SK-N-SH (cell line): Measurements from ENCODE around the gene MFSD2B. TPM values are rescaled to one million over a fixed set of nuclear protein-coding genes. Genes with fewer than 3 reads are reported as not detected.
A peak's percentile ranks its signal among the peaks of the same experiment; 100 is the strongest.
"Not testable (repeated sequence)": the region's sequence is repeated elsewhere in the genome, so short reads cannot be mapped to it uniquely, and the experiment has no call there.

Experiments used
- CTCF ChIA-PET: fragments of 300-600, 350-600 bp; formaldehyde crosslinking; extraction: SDS; loops from one replicate; lab custom pipeline; 2021; lab: Yijun Ruan, JAX
- POLR2A ChIA-PET: fragments of 350-600 bp; sonication (Branson Sonifier 250); formaldehyde crosslinking; extraction: SDS; loops from one replicate; lab custom pipeline; 2020; ENCODE audit warnings: antibody characterized with exemption, inconsistent platforms; lab: Yijun Ruan, JAX
- DNase-seq: peaks from one replicate; pipeline ENCODE4 v3.0.0; 2012
- H2AFZ ChIP-seq: fragments of 200-600 bp; sonication (generic); 2 replicates; pipeline ENCODE4 v1.8.1; 2016; ENCODE audit warnings: antibody characterized with exemption, mild to moderate bottlenecking, low read depth
- H3F3A ChIP-seq: fragments of 200-600 bp; sonication (generic); replicated peaks from 2 replicates; pipeline ENCODE3; 2016; ENCODE audit warnings: antibody characterized with exemption, mild to moderate bottlenecking; ENCODE audit not compliant: insufficient read depth
- H3K27ac ChIP-seq, 2 experiments: fragments of 200-500 bp in 1 of 2; fragments of 200-600 bp in 1 of 2; sonication (Bioruptor generic) in 1 of 2; sonication (generic), shearing (Covaris generic) in 1 of 2; 2 replicates each; pipeline versions ENCODE4 v1.5.1 to v1.6.1; 2014 to 2016; ENCODE audit warnings: low read depth in 2 of 2, inconsistent platforms in 1 of 2, low read length in 1 of 2, mild to moderate bottlenecking in 1 of 2, mixed read lengths in 1 of 2
- H3K27me3 ChIP-seq: fragments of 200-600 bp; sonication (generic), shearing (Covaris generic); 2 replicates; pipeline ENCODE4 v1.6.1; 2016; ENCODE audit warnings: mixed run types; ENCODE audit not compliant: insufficient read depth
- H3K36me3 ChIP-seq, 2 experiments: fragments of 200-500 bp in 1 of 2; fragments of 200-600 bp in 1 of 2; sonication (Bioruptor generic) in 1 of 2; sonication (generic) in 1 of 2; replicated peaks in 1 of 2; 2 replicates each; pipeline versions ENCODE3 to v1.5.1; 2014 to 2016; ENCODE audit warnings: low read length in 1 of 2, mild to moderate bottlenecking in 1 of 2; ENCODE audit not compliant: insufficient read depth in 2 of 2, control insufficient read depth in 1 of 2
- H3K4me1 ChIP-seq, 2 experiments: fragments of 200-500 bp in 1 of 2; fragments of 200-600 bp in 1 of 2; sonication (Bioruptor generic) in 1 of 2; sonication (generic), shearing (Covaris generic) in 1 of 2; 2 replicates each; pipeline versions ENCODE4 v1.5.1 to v1.6.1; 2014 to 2016; ENCODE audit warnings: low read depth in 1 of 2, low read length in 1 of 2, mixed run types in 1 of 2; ENCODE audit not compliant: insufficient read depth in 2 of 2, control insufficient read depth in 1 of 2
- H3K4me2 ChIP-seq: fragments of 200-600 bp; sonication (generic), shearing (Covaris generic); 2 replicates; pipeline ENCODE4 v1.6.1; 2017; ENCODE audit warnings: mixed run types
- H3K4me3 ChIP-seq, 2 experiments: fragments of 200-500 bp in 1 of 2; fragments of 200-600 bp in 1 of 2; sonication (Bioruptor generic) in 1 of 2; sonication (generic), shearing (Covaris generic) in 1 of 2; 2 replicates each; pipeline versions ENCODE4 v1.5.1 to v1.8.1; 2014 to 2016; ENCODE audit warnings: low read depth in 2 of 2, inconsistent platforms in 1 of 2, low read length in 1 of 2, mild to moderate bottlenecking in 1 of 2, mixed read lengths in 1 of 2, moderate library complexity in 1 of 2
- H3K79me2 ChIP-seq: fragments of 200-600 bp; sonication (generic); 2 replicates; pipeline ENCODE4 v1.8.1; 2017; ENCODE audit warnings: mild to moderate bottlenecking; ENCODE audit not compliant: insufficient read depth
- H3K9ac ChIP-seq: fragments of 200-600 bp; sonication (generic); 2 replicates; pipeline ENCODE4 v1.6.1; 2017; ENCODE audit warnings: mixed run types
- H3K9me2 ChIP-seq: fragments of 200-600 bp; sonication (generic); 2 replicates; pipeline ENCODE4 v1.6.1; 2017; ENCODE audit warnings: mixed run types
- H3K9me3 ChIP-seq: fragments of 200-600 bp; sonication (generic); 2 replicates; pipeline ENCODE4 v1.6.1; 2017; ENCODE audit warnings: mixed run types, mild to moderate bottlenecking, moderate library complexity
- H4K20me1 ChIP-seq: fragments of 200-600 bp; sonication (generic); 2 replicates; pipeline ENCODE4 v1.6.1; 2017; ENCODE audit warnings: mild to moderate bottlenecking, mixed run types; ENCODE audit not compliant: insufficient read depth
- ELF1 ChIP-seq: IDR thresholded peaks from 2 replicates; pipeline ENCODE4 v1.4.0; 2012
- FOXJ3 ChIP-seq: sonication (generic); formaldehyde crosslinking; IDR thresholded peaks from 2 replicates; pipeline ENCODE4 v1.5.1; 2020; ENCODE audit warnings: mild to moderate bottlenecking, missing genetic modification reagents
- FOXM1 ChIP-seq: IDR thresholded peaks from 2 replicates; pipeline ENCODE4 v1.4.0; 2012; ENCODE audit warnings: low read depth, mild to moderate bottlenecking
- GABPA ChIP-seq: IDR thresholded peaks from 2 replicates; pipeline ENCODE4 v1.4.0; 2012; ENCODE audit warnings: low read depth, mild to moderate bottlenecking
- GATA2 ChIP-seq: sonication (generic); formaldehyde crosslinking; IDR thresholded peaks from 2 replicates; pipeline ENCODE4 v1.5.0; 2020; ENCODE audit warnings: mild to moderate bottlenecking, missing genetic modification reagents
- MXI1 ChIP-seq: IDR thresholded peaks from 2 replicates; pipeline ENCODE4 v1.6.1; 2012; ENCODE audit warnings: mild to moderate bottlenecking, low read depth, low read length, improper control_type of control experiment
- NFIC ChIP-seq: IDR thresholded peaks from 2 replicates; pipeline ENCODE4 v1.4.0; 2012; ENCODE audit warnings: borderline replicate concordance
- POLR2AphosphoS5 ChIP-seq: IDR thresholded peaks from 2 replicates; pipeline ENCODE4 v1.6.1; 2012; ENCODE audit warnings: low read depth, low read length
- RCOR1 ChIP-seq: fragments of 150-350 bp; IDR thresholded peaks from 2 replicates; pipeline ENCODE4 v1.6.1; 2017; ENCODE audit warnings: antibody characterized with exemption, low read length
- SIN3A ChIP-seq: IDR thresholded peaks from 2 replicates; pipeline ENCODE4 v1.6.1; 2012; ENCODE audit warnings: low read depth, mild to moderate bottlenecking, low read length, moderate library complexity, borderline replicate concordance
- SMC3 ChIP-seq: IDR thresholded peaks from 2 replicates; pipeline ENCODE4 v1.6.1; 2012; ENCODE audit warnings: low read depth, low read length, improper control_type of control experiment
- WGBS: methylation state at CpG from one replicate; pipeline ENCODE4 v1.1.6; 2017; ENCODE audit warnings: low lambda C conversion rate; 5-methylcytosine and 5-hydroxymethylcytosine counted together
- polyA plus RNA-seq, 3 experiments: library from polyadenylated mRNA; depleted of rRNA; stranded (reverse); fragments of >200 nt; gene quantifications; 2 replicates each; pipeline ENCODE4 v1.2.3, GENCODE V29; 2012
- TF ChIP-seq, protein P1 (sequence below): IDR thresholded peaks from 2 replicates; pipeline ENCODE4; 2012
- TF ChIP-seq, protein P2 (sequence below): fragments of 150-350 bp; IDR thresholded peaks from 2 replicates; pipeline ENCODE4 v1.6.1; 2017; ENCODE audit warnings: antibody characterized with exemption, low read length, low read depth, borderline replicate concordance
- TF ChIP-seq, protein P3 (sequence below): IDR thresholded peaks from 2 replicates; pipeline ENCODE4 v1.4.0; 2012; ENCODE audit warnings: low read depth
- TF ChIP-seq, protein P4 (sequence below): IDR thresholded peaks from 2 replicates; pipeline ENCODE4 v1.4.0; 2012; ENCODE audit warnings: low read depth, borderline replicate concordance

MFSD2B gene
- polyA plus RNA-seq, 1 of the 3 experiments (the other 2 are of a cell fraction): not detected

GRCh38 chr2:24012521-24013188, 2.8 kb downstream of the MFSD2B start:
- Histone ChIP-seq H3K79me2 (no peaks in the 10 kb centered on the region), H3K9me2 (no peaks in the 10 kb centered on the region), H3K4me2 (no peak overlapping the region), H3K27me3 (no peaks in the 10 kb centered on the region), H3K4me3 (no peak overlapping the region), H3K9me3 (no peaks in the 10 kb centered on the region), H4K20me1 (no peaks in the 10 kb centered on the region), H2AFZ (no peak overlapping the region), H3K4me1 (peaks cover 9 to 12% of the 10 kb centered on the region in 2 experiments; a peak in 3 of 4 replicates), H3K27ac (no peak overlapping the region), H3F3A (no peaks in the 10 kb centered on the region), H3K9ac (no peak overlapping the region), H3K36me3 (no peaks in the 10 kb centered on the region)
- DNase-seq: no peak
- TF ChIP-seq SMC3 (no peak), ELF1 (no peak), SIN3A (no peak), FOXJ3 (CRISPR knock-in tag) (no peak), FOXM1 (no peak)
- TF ChIP-seq, protein P1, sequence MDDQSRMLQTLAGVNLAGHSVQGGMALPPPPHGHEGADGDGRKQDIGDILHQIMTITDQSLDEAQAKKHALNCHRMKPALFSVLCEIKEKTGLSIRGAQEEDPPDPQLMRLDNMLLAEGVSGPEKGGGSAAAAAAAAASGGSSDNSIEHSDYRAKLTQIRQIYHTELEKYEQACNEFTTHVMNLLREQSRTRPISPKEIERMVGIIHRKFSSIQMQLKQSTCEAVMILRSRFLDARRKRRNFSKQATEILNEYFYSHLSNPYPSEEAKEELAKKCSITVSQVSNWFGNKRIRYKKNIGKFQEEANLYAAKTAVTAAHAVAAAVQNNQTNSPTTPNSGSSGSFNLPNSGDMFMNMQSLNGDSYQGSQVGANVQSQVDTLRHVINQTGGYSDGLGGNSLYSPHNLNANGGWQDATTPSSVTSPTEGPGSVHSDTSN: no peak
- ChIA-PET CTCF (interaction anchor here (0.7 to 1.7 kb wide), 3 partner anchors 10 to 209 kb away, joined by 3 to 4 read pairs (median 3); no protein-coding TSS in a partner anchor), POLR2A (no interaction called here)
- WGBS: 79% methylated on average over 9 of the region's 9 CpGs

GRCh38 chr2:24014902-24015301, 5.0 kb downstream of the MFSD2B start:
- Histone ChIP-seq H3K27ac (peak overlapping the region in 1 of 2 experiments; percentile 82; a peak in 2 of 4 replicates), H3K4me1 (peaks cover 3 to 12% of the 10 kb centered on the region in 2 experiments; a peak in 3 of 4 replicates)
- POLR2A ChIA-PET, H3K4me2 ChIP-seq, H3K79me2 ChIP-seq, H3K36me3 ChIP-seq, H3K9me3 ChIP-seq, H3K9ac ChIP-seq, H2AFZ ChIP-seq, DNase-seq, H4K20me1 ChIP-seq, H3K9me2 ChIP-seq, H3F3A ChIP-seq, H3K27me3 ChIP-seq, H3K4me3 ChIP-seq: not testable (repeated sequence)
- CTCF ChIA-PET: interaction anchor here (1.3 to 2.5 kb wide), 2 partner anchors 11 to 104 kb away, joined by 3 to 8 read pairs; no protein-coding TSS in a partner anchor
- WGBS: 79% methylated on average over 6 of the region's 6 CpGs

DNA sequence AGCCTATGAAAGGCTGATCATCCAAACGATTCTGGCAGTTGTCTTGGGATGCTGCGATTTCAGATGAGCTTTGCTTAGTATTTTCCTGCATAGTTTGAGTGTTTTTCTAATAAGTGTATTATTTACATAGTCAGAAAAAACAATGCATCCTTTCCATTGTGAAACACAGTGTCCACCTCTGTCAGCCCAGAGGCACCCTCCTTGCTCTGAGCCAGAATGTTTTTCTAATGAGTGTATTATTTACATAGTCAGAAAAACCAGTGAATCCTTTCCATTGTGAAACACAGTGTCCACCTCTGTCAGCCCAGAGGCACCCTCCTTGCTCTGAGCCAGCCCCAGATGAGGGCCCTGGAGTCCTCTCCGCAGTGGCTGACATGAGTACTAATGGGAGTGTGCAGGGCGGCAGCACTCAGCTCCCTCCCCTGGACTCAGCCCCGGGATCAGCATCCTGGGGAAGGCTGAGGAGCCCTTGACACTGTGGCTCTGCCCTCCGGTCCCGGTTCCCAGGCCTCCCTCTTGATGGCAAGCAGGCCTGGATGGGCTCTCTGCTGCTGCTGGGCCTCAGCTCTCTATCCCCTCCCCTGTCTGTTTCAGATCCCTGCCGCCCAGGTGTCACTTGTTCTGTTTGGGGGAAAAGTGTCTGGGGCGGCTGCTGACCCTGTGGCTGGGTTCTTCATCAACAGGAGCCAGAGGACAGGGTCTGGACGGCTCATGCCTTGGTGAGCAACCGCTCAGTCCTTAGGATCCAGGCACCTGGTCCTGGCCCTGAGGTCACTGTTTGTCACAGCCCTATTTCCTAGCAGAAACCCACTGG, 5.9 kb downstream of the MFSD2B start:
- no peaks in the 10 kb centered on the region for H4K20me1 ChIP-seq
- H3K36me3 ChIP-seq: no peaks in the 10 kb centered on the region
- no peaks in the 10 kb centered on the region for H3F3A ChIP-seq
- 63% methylated on average over 10 of the region's 11 CpGs for WGBS
- no peaks in the 10 kb centered on the region for H3K79me2 ChIP-seq
- H3K9me2 ChIP-seq: no peaks in the 10 kb centered on the region
- peak overlapping the region; percentile 45; the same call in 1 of the 2 replicates for H3K4me2 ChIP-seq
- peak overlapping the region; percentile 38; the same call in 1 of the 2 replicates for H3K9ac ChIP-seq
- peak; percentile 56 for DNase-seq
- H3K4me3 ChIP-seq: no peak overlapping the region
- peak overlapping the region in 1 of 2 experiments; percentile 82; a peak in 2 of 4 replicates for H3K27ac ChIP-seq
- ChIA-PET POLR2A (no interaction called here), CTCF (interaction anchor here (1.3 to 2.5 kb wide), 2 partner anchors 10 to 103 kb away, joined by 3 to 8 read pairs; no protein-coding TSS in a partner anchor)
- H3K4me1 ChIP-seq: peaks cover 3 to 12% of the 10 kb centered on the region in 2 experiments; a peak in 3 of 4 replicates
- H3K27me3 ChIP-seq: no peaks in the 10 kb centered on the region
- H2AFZ ChIP-seq: no peak overlapping the region
- H3K9me3 ChIP-seq: no peaks in the 10 kb centered on the region
- TF ChIP-seq, protein P2, sequence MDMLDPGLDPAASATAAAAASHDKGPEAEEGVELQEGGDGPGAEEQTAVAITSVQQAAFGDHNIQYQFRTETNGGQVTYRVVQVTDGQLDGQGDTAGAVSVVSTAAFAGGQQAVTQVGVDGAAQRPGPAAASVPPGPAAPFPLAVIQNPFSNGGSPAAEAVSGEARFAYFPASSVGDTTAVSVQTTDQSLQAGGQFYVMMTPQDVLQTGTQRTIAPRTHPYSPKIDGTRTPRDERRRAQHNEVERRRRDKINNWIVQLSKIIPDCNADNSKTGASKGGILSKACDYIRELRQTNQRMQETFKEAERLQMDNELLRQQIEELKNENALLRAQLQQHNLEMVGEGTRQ: no peak
- no peak for TF ChIP-seq NFIC
- no peak for TF ChIP-seq GABPA
- TF ChIP-seq, protein P1: no peak
- TF ChIP-seq, protein P3, sequence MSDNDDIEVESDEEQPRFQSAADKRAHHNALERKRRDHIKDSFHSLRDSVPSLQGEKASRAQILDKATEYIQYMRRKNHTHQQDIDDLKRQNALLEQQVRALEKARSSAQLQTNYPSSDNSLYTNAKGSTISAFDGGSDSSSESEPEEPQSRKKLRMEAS: no peak
- TF ChIP-seq GATA2: no peak
- no peak for TF ChIP-seq FOXM1
- TF ChIP-seq, protein P4, sequence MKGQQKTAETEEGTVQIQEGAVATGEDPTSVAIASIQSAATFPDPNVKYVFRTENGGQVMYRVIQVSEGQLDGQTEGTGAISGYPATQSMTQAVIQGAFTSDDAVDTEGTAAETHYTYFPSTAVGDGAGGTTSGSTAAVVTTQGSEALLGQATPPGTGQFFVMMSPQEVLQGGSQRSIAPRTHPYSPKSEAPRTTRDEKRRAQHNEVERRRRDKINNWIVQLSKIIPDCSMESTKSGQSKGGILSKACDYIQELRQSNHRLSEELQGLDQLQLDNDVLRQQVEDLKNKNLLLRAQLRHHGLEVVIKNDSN: no peak
- no peak for TF ChIP-seq POLR2AphosphoS5
- TF ChIP-seq RCOR1: no peak
- TF ChIP-seq MXI1: no peak
